A549 treated with AZD2906 at 1 μM for 4 hours (cell line): Measurements from ENCODE around the gene FCHSD1. TPM values are rescaled to one million over a fixed set of nuclear protein-coding genes. Genes with fewer than 3 reads are reported as not detected.

Experiments
- total RNA-seq: library from RNA; stranded (reverse); fragments of 200-300 nt; extraction: Qiagen RNA extraction; gene quantifications from 5 replicates; pipeline ENCODE4 v1.2.3, GENCODE V29; 2022

The FCHSD1 gene
- total RNA-seq = 6.8 to 10.3 TPM (median 9.6 TPM) in 5 replicates

GRCh38 chr5:141650851-141651727, at the start of gene FCHSD1:
Gene FCHSD1, minus strand, starts transcription at chr5:141651418. Its CDS starts 50 bp downstream, at chr5:141651368.

DNA sequence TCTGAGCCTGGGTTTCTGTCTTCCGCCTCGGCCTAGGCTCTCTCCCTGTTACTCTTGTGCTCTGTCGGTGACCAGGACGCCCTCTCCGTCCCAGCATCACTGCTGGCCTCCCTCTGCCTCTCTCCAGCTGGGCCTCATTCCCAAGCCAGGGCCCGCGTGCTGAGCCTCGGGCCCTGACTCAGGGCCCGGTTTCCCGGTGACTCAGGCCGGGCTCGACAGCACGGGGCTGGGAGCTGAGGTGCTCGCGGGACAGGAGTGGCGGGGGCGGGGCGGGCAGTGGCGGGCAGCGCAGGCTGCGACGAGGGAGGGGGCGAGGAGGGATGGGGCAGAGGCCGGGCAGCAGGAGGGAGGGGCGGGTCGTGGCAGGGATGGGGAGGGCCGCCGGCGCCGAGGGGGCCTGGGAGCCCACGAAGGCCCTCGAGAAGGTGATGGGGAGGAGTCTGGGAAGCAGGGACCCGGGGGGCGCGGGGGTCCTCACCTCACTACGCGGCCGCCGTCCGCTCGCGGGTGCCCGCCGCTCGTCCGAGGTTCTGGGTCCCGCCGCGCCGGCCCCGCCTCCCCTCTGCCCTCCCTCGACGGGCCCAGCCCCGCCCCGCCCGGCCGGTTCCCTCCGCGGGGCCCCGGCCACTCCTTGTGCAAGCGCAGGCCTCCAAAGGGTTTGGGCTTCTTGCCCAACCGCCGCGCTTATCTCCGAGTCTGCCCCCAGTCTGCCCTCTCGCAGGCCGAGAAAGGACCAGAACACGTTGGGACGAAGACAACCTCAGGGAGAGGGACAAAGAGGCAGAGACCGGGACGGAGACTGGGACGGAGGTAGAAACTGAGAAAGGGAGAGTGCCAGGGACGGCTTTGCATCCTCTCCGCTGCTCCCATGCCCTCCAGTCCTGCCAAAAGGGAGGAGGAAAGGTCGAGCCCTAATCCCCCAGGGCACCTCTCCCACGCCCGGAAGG, 30.8 kb upstream of the FCHSD1 start, which contains the start of gene ARAP3:
TSS of gene ARAP3 (minus strand) at position 536 of the 947 bp plus-strand sequence. CDS start 1,744 bp downstream, outside the sequence.

GRCh38 chr5:141636413-141637122, 14.7 kb downstream of the FCHSD1 start, which contains the start of the genes HDAC3 and RELL2:
Gene HDAC3, minus strand, starts transcription at chr5:141636849. Its CDS starts 59 bp downstream, at chr5:141636790.
Gene RELL2, plus strand, starts transcription at chr5:141636997. Its CDS starts 1,229 bp downstream, at chr5:141638226.

GRCh38 chr5:141618804-141619554, 32.2 kb downstream of the FCHSD1 start, which contains the start of gene DIAPH1:
Gene DIAPH1, minus strand, starts transcription at chr5:141619000. Its CDS starts 86 bp downstream, at chr5:141618914.

Other genes with a start within 250 kb of the FCHSD1 start
- 0.03 to 0.05 TPM (median 0.05 TPM) in 5 replicates for gene PCDHGA9, start 248.6 kb downstream of the FCHSD1 start, total RNA-seq
- gene PCDHGB6, start 243.4 kb downstream of the FCHSD1 start, total RNA-seq = 0.09 to 0.13 TPM (median 0.10 TPM) in 5 replicates
- 0.02 to 0.03 TPM in 2 of 5 replicates, not detected in the others for gene PCDHGA10, start 238.4 kb downstream of the FCHSD1 start, total RNA-seq
- gene PCDHGB7, start 233.7 kb downstream of the FCHSD1 start, total RNA-seq = 0.03 to 0.13 TPM (median 0.07 TPM) in 3 of 5 replicates, not detected in the others
- gene PCDHGA11, start 230.4 kb downstream of the FCHSD1 start, total RNA-seq = not detected in 5 replicates
- 0.01 TPM in 1 of 5 replicates, not detected in the others for gene PCDHGA12, start 220.9 kb downstream of the FCHSD1 start, total RNA-seq
- 5.0 to 6.6 TPM (median 5.7 TPM) in 5 replicates for gene PCDHGC3, start 175.5 kb downstream of the FCHSD1 start, total RNA-seq
- gene PCDHGC4, start 166.4 kb downstream of the FCHSD1 start, total RNA-seq = 0.02 to 0.07 TPM in 2 of 5 replicates, not detected in the others
- gene PCDHGC5, start 162.3 kb downstream of the FCHSD1 start, total RNA-seq = 0.02 to 0.03 TPM in 2 of 5 replicates, not detected in the others
- gene DIAPH1, start 32.4 kb downstream of the FCHSD1 start, total RNA-seq = 87.8 to 96.8 TPM (median 93.1 TPM) in 5 replicates
- 44.8 to 50.8 TPM (median 47.2 TPM) in 5 replicates for gene HDAC3, start 14.6 kb downstream of the FCHSD1 start, total RNA-seq
- gene RELL2, start 14.4 kb downstream of the FCHSD1 start, total RNA-seq = 4.0 to 5.2 TPM (median 4.6 TPM) in 5 replicates
- 3.3 to 4.8 TPM (median 4.1 TPM) in 5 replicates for gene ARAP3, start 30.8 kb upstream of the FCHSD1 start, total RNA-seq
- 2.1 to 3.8 TPM (median 3.4 TPM) in 5 replicates for gene PCDH1, start 227.0 kb upstream of the FCHSD1 start, total RNA-seq